Measurements from ENCODE around the gene RSRC1. TPM values are rescaled to one million over a fixed set of nuclear protein-coding genes. Genes with fewer than 3 reads are reported as not detected.

Gene RSRC1
- total and polyA plus RNA-seq, 2 of the 13 experiments (the other 11 are each of a cell fraction or from before 2014, with no cell fraction given): 4.9 to 63.0 TPM

DNA sequence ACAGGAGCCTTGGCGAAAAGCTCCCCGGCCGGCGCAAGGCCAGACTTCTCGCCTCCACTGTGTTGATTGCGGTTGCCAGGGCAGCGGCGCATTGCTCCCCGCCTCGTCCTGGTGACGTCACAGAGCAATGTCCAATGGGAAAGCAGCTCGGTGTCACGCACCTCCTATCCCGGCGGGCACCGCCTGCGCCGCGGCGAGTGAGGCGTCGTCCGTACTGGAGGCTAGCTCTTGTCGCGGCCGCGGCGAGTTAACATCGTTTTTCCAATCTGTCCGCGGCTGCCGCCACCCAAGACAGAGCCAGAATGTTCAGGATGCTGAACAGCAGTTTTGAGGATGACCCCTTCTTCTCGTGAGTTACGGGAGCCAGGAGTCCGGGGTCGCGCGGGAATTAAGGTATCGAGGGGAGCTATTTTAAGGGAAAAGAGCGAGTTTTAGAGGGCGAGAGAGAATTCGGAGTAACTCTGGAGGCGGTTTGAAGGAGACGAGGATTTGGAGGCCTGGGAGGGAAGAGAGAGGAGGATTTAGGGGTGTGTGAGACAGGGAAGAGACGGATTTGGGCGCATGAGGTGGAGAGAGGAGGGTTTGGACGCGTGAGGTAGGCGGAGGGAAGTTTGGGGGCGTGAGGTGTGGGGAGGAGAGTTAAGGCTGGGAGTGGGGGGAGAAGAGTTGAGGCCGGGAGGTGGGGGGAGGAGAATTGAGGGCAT is 461.3 kb downstream of the RSRC1 start, which contains the start of gene MLF1 (continued):
- TF ChIP-seq, protein P1, sequence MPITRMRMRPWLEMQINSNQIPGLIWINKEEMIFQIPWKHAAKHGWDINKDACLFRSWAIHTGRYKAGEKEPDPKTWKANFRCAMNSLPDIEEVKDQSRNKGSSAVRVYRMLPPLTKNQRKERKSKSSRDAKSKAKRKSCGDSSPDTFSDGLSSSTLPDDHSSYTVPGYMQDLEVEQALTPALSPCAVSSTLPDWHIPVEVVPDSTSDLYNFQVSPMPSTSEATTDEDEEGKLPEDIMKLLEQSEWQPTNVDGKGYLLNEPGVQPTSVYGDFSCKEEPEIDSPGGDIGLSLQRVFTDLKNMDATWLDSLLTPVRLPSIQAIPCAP (CRISPR knock-in tag; IDR thresholded peaks at IDR 0.05; ENCODE audit: low read depth): no peak
- TF ChIP-seq NAIF1 (CRISPR knock-in tag; IDR thresholded peaks at IDR 0.05; ENCODE audit: borderline replicate concordance): no peak
- no peak for TF ChIP-seq ZNF782 (CRISPR knock-in tag; IDR thresholded peaks at IDR 0.05; ENCODE audit: borderline replicate concordance)
- no peak for TF ChIP-seq ZBTB7B (CRISPR knock-in tag; IDR thresholded peaks at IDR 0.05)
- TF ChIP-seq GATAD2A (CRISPR knock-in tag; IDR thresholded peaks at IDR 0.05): no peak
- TF ChIP-seq, protein P2, sequence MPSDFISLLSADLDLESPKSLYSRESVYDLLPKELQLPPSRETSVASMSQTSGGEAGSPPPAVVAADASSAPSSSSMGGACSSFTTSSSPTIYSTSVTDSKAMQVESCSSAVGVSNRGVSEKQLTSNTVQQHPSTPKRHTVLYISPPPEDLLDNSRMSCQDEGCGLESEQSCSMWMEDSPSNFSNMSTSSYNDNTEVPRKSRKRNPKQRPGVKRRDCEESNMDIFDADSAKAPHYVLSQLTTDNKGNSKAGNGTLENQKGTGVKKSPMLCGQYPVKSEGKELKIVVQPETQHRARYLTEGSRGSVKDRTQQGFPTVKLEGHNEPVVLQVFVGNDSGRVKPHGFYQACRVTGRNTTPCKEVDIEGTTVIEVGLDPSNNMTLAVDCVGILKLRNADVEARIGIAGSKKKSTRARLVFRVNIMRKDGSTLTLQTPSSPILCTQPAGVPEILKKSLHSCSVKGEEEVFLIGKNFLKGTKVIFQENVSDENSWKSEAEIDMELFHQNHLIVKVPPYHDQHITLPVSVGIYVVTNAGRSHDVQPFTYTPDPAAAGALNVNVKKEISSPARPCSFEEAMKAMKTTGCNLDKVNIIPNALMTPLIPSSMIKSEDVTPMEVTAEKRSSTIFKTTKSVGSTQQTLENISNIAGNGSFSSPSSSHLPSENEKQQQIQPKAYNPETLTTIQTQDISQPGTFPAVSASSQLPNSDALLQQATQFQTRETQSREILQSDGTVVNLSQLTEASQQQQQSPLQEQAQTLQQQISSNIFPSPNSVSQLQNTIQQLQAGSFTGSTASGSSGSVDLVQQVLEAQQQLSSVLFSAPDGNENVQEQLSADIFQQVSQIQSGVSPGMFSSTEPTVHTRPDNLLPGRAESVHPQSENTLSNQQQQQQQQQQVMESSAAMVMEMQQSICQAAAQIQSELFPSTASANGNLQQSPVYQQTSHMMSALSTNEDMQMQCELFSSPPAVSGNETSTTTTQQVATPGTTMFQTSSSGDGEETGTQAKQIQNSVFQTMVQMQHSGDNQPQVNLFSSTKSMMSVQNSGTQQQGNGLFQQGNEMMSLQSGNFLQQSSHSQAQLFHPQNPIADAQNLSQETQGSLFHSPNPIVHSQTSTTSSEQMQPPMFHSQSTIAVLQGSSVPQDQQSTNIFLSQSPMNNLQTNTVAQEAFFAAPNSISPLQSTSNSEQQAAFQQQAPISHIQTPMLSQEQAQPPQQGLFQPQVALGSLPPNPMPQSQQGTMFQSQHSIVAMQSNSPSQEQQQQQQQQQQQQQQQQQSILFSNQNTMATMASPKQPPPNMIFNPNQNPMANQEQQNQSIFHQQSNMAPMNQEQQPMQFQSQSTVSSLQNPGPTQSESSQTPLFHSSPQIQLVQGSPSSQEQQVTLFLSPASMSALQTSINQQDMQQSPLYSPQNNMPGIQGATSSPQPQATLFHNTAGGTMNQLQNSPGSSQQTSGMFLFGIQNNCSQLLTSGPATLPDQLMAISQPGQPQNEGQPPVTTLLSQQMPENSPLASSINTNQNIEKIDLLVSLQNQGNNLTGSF (CRISPR knock-in tag; IDR thresholded peaks at IDR 0.05): no peak
- no peak for TF ChIP-seq PAX8 (CRISPR knock-in tag; IDR thresholded peaks at IDR 0.05; ENCODE audit: borderline replicate concordance)
- TF ChIP-seq, protein P3, sequence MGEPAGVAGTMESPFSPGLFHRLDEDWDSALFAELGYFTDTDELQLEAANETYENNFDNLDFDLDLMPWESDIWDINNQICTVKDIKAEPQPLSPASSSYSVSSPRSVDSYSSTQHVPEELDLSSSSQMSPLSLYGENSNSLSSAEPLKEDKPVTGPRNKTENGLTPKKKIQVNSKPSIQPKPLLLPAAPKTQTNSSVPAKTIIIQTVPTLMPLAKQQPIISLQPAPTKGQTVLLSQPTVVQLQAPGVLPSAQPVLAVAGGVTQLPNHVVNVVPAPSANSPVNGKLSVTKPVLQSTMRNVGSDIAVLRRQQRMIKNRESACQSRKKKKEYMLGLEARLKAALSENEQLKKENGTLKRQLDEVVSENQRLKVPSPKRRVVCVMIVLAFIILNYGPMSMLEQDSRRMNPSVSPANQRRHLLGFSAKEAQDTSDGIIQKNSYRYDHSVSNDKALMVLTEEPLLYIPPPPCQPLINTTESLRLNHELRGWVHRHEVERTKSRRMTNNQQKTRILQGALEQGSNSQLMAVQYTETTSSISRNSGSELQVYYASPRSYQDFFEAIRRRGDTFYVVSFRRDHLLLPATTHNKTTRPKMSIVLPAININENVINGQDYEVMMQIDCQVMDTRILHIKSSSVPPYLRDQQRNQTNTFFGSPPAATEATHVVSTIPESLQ (CRISPR knock-in tag; conservative IDR thresholded peaks at IDR 0.05): no peak
- TF ChIP-seq NCOA5 (CRISPR knock-in tag; IDR thresholded peaks at IDR 0.05): no peak
- TF ChIP-seq TGIF2 (CRISPR knock-in tag; IDR thresholded peaks at IDR 0.05): no peak
- no peak for TF ChIP-seq BCL6 (CRISPR knock-in tag; IDR thresholded peaks at IDR 0.05)
- TF ChIP-seq PPARG (CRISPR knock-in tag; conservative IDR thresholded peaks at IDR 0.05): no peak
- no peak for TF ChIP-seq NFE2 (CRISPR knock-in tag; IDR thresholded peaks at IDR 0.05)
- no peak for TF ChIP-seq ZBTB42 (CRISPR knock-in tag; IDR thresholded peaks at IDR 0.05)
- TF ChIP-seq ZBTB1 (CRISPR knock-in tag; IDR thresholded peaks at IDR 0.05; ENCODE audit: borderline replicate concordance): no peak
- TF ChIP-seq ZNF10 (CRISPR knock-in tag; IDR thresholded peaks at IDR 0.05; ENCODE audit: borderline replicate concordance, low read depth): no peak
- no peak for TF ChIP-seq CHD2 (IDR thresholded peaks at IDR 0.05; ENCODE audit: low read depth, low read length)
- TF ChIP-seq ZNF547 (CRISPR knock-in tag; IDR thresholded peaks at IDR 0.05): no peak
- TF ChIP-seq, protein P4, sequence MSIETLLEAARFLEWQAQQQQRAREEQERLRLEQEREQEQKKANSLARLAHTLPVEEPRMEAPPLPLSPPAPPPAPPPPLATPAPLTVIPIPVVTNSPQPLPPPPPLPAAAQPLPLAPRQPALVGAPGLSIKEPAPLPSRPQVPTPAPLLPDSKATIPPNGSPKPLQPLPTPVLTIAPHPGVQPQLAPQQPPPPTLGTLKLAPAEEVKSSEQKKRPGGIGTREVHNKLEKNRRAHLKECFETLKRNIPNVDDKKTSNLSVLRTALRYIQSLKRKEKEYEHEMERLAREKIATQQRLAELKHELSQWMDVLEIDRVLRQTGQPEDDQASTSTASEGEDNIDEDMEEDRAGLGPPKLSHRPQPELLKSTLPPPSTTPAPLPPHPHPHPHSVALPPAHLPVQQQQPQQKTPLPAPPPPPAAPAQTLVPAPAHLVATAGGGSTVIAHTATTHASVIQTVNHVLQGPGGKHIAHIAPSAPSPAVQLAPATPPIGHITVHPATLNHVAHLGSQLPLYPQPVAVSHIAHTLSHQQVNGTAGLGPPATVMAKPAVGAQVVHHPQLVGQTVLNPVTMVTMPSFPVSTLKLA (IDR thresholded peaks at IDR 0.05): no peak
- TF ChIP-seq ZNF629 (CRISPR knock-in tag; conservative IDR thresholded peaks at IDR 0.05): no peak
- TF ChIP-seq FOXA1 (IDR thresholded peaks at IDR 0.05): no peak
- TF ChIP-seq FOXA1 (CRISPR knock-in tag; IDR thresholded peaks at IDR 0.05): no peak
- no peak for TF ChIP-seq ZNF350 (CRISPR knock-in tag; IDR thresholded peaks at IDR 0.05; ENCODE audit: borderline replicate concordance, low read depth)

Data from HepG2 (cell line).